SK-N-SH (cell line): Measurements from ENCODE around the gene NELFA. TPM values are rescaled to one million over a fixed set of nuclear protein-coding genes. Genes with fewer than 3 reads are reported as not detected.

Source experiments
- CTCF ChIA-PET: fragments of 300-600, 350-600 bp; formaldehyde crosslinking; extraction: SDS; loops from one replicate; lab custom pipeline; 2021; lab: Yijun Ruan, JAX
- POLR2A ChIA-PET: fragments of 350-600 bp; sonication (Branson Sonifier 250); formaldehyde crosslinking; extraction: SDS; loops from one replicate; lab custom pipeline; 2020; ENCODE audit warnings: antibody characterized with exemption, inconsistent platforms; lab: Yijun Ruan, JAX
- DNase-seq: peaks from one replicate; pipeline ENCODE4 v3.0.0; 2012
- H2AFZ ChIP-seq: fragments of 200-600 bp; sonication (generic); 2 replicates; pipeline ENCODE4 v1.8.1; 2016; ENCODE audit warnings: antibody characterized with exemption, mild to moderate bottlenecking, low read depth
- H3F3A ChIP-seq: fragments of 200-600 bp; sonication (generic); replicated peaks from 2 replicates; pipeline ENCODE3; 2016; ENCODE audit warnings: antibody characterized with exemption, mild to moderate bottlenecking; ENCODE audit not compliant: insufficient read depth
- H3K27ac ChIP-seq, 2 experiments: fragments of 200-500 bp in 1 of 2; fragments of 200-600 bp in 1 of 2; sonication (Bioruptor generic) in 1 of 2; sonication (generic), shearing (Covaris generic) in 1 of 2; 2 replicates each; pipeline versions ENCODE4 v1.5.1 to v1.6.1; 2014 to 2016; ENCODE audit warnings: low read depth in 2 of 2, inconsistent platforms in 1 of 2, low read length in 1 of 2, mild to moderate bottlenecking in 1 of 2, mixed read lengths in 1 of 2
- H3K27me3 ChIP-seq: fragments of 200-600 bp; sonication (generic), shearing (Covaris generic); 2 replicates; pipeline ENCODE4 v1.6.1; 2016; ENCODE audit warnings: mixed run types; ENCODE audit not compliant: insufficient read depth
- H3K36me3 ChIP-seq, 2 experiments: fragments of 200-500 bp in 1 of 2; fragments of 200-600 bp in 1 of 2; sonication (Bioruptor generic) in 1 of 2; sonication (generic) in 1 of 2; replicated peaks in 1 of 2; 2 replicates each; pipeline versions ENCODE3 to v1.5.1; 2014 to 2016; ENCODE audit warnings: low read length in 1 of 2, mild to moderate bottlenecking in 1 of 2; ENCODE audit not compliant: insufficient read depth in 2 of 2, control insufficient read depth in 1 of 2
- H3K4me1 ChIP-seq, 2 experiments: fragments of 200-500 bp in 1 of 2; fragments of 200-600 bp in 1 of 2; sonication (Bioruptor generic) in 1 of 2; sonication (generic), shearing (Covaris generic) in 1 of 2; 2 replicates each; pipeline versions ENCODE4 v1.5.1 to v1.6.1; 2014 to 2016; ENCODE audit warnings: low read depth in 1 of 2, low read length in 1 of 2, mixed run types in 1 of 2; ENCODE audit not compliant: insufficient read depth in 2 of 2, control insufficient read depth in 1 of 2
- H3K4me2 ChIP-seq: fragments of 200-600 bp; sonication (generic), shearing (Covaris generic); 2 replicates; pipeline ENCODE4 v1.6.1; 2017; ENCODE audit warnings: mixed run types
- H3K4me3 ChIP-seq, 2 experiments: fragments of 200-500 bp in 1 of 2; fragments of 200-600 bp in 1 of 2; sonication (Bioruptor generic) in 1 of 2; sonication (generic), shearing (Covaris generic) in 1 of 2; 2 replicates each; pipeline versions ENCODE4 v1.5.1 to v1.8.1; 2014 to 2016; ENCODE audit warnings: low read depth in 2 of 2, inconsistent platforms in 1 of 2, low read length in 1 of 2, mild to moderate bottlenecking in 1 of 2, mixed read lengths in 1 of 2, moderate library complexity in 1 of 2
- H3K79me2 ChIP-seq: fragments of 200-600 bp; sonication (generic); 2 replicates; pipeline ENCODE4 v1.8.1; 2017; ENCODE audit warnings: mild to moderate bottlenecking; ENCODE audit not compliant: insufficient read depth
- H3K9ac ChIP-seq: fragments of 200-600 bp; sonication (generic); 2 replicates; pipeline ENCODE4 v1.6.1; 2017; ENCODE audit warnings: mixed run types
- H3K9me2 ChIP-seq: fragments of 200-600 bp; sonication (generic); 2 replicates; pipeline ENCODE4 v1.6.1; 2017; ENCODE audit warnings: mixed run types
- H3K9me3 ChIP-seq: fragments of 200-600 bp; sonication (generic); 2 replicates; pipeline ENCODE4 v1.6.1; 2017; ENCODE audit warnings: mixed run types, mild to moderate bottlenecking, moderate library complexity
- H4K20me1 ChIP-seq: fragments of 200-600 bp; sonication (generic); 2 replicates; pipeline ENCODE4 v1.6.1; 2017; ENCODE audit warnings: mild to moderate bottlenecking, mixed run types; ENCODE audit not compliant: insufficient read depth
- CHD2 ChIP-seq: fragments of 150-350 bp; IDR thresholded peaks from 2 replicates; pipeline ENCODE4 v1.6.1; 2018; ENCODE audit warnings: low read length; ENCODE audit not compliant: partially characterized antibody
- FOSL2 ChIP-seq: IDR thresholded peaks from 2 replicates; pipeline ENCODE4 v1.4.0; 2012; ENCODE audit warnings: low read depth, mild to moderate bottlenecking, moderate library complexity, borderline replicate concordance
- FOXJ3 ChIP-seq: sonication (generic); formaldehyde crosslinking; IDR thresholded peaks from 2 replicates; pipeline ENCODE4 v1.5.1; 2020; ENCODE audit warnings: mild to moderate bottlenecking, missing genetic modification reagents
- FOXM1 ChIP-seq: IDR thresholded peaks from 2 replicates; pipeline ENCODE4 v1.4.0; 2012; ENCODE audit warnings: low read depth, mild to moderate bottlenecking
- GATA2 ChIP-seq: sonication (generic); formaldehyde crosslinking; IDR thresholded peaks from 2 replicates; pipeline ENCODE4 v1.5.0; 2020; ENCODE audit warnings: mild to moderate bottlenecking, missing genetic modification reagents
- MXI1 ChIP-seq: IDR thresholded peaks from 2 replicates; pipeline ENCODE4 v1.6.1; 2012; ENCODE audit warnings: mild to moderate bottlenecking, low read depth, low read length, improper control_type of control experiment
- NFIC ChIP-seq: IDR thresholded peaks from 2 replicates; pipeline ENCODE4 v1.4.0; 2012; ENCODE audit warnings: borderline replicate concordance
- NRF1 ChIP-seq: IDR thresholded peaks from 2 replicates; pipeline ENCODE4 v1.6.1; 2012; ENCODE audit warnings: low read depth, mild to moderate bottlenecking, low read length
- PBX3 ChIP-seq: IDR thresholded peaks from 2 replicates; pipeline ENCODE4; 2012
- RFX5 ChIP-seq: IDR thresholded peaks from 2 replicates; pipeline ENCODE4 v1.6.1; 2012; ENCODE audit warnings: mild to moderate bottlenecking, improper control_type of control experiment, low read length
- RXRA ChIP-seq: IDR thresholded peaks from 2 replicates; pipeline ENCODE4 v1.4.0; 2012; ENCODE audit warnings: low read depth, mild to moderate bottlenecking, borderline replicate concordance
- SIN3A ChIP-seq: IDR thresholded peaks from 2 replicates; pipeline ENCODE4 v1.6.1; 2012; ENCODE audit warnings: low read depth, mild to moderate bottlenecking, low read length, moderate library complexity, borderline replicate concordance
- TAF1 ChIP-seq: IDR thresholded peaks from 2 replicates; pipeline ENCODE4 v1.6.1; 2012; ENCODE audit warnings: low read depth, mild to moderate bottlenecking, low read length, moderate library complexity, borderline replicate concordance
- USF1 ChIP-seq: IDR thresholded peaks from 2 replicates; pipeline ENCODE4 v1.4.0; 2012; ENCODE audit warnings: low read depth, borderline replicate concordance
- YY1 ChIP-seq: IDR thresholded peaks from 2 replicates; pipeline ENCODE4 v1.4.0; 2012; ENCODE audit warnings: low read depth, mild to moderate bottlenecking
- WGBS: methylation state at CpG from one replicate; pipeline ENCODE4 v1.1.6; 2017; ENCODE audit warnings: low lambda C conversion rate; 5-methylcytosine and 5-hydroxymethylcytosine counted together
- polyA plus RNA-seq, 3 experiments: library from polyadenylated mRNA; depleted of rRNA; stranded (reverse); fragments of >200 nt; gene quantifications; 2 replicates each; pipeline ENCODE4 v1.2.3, GENCODE V29; 2012
- TF ChIP-seq, protein P1 (sequence below): IDR thresholded peaks from 2 replicates; pipeline ENCODE4 v1.4.0; 2012; ENCODE audit warnings: low read depth
- TF ChIP-seq, protein P2 (sequence below): IDR thresholded peaks from 2 replicates; pipeline ENCODE4 v1.6.1; 2012; ENCODE audit warnings: mild to moderate bottlenecking, low read depth, low read length, moderate library complexity

NELFA gene
- polyA plus RNA-seq, 1 of the 3 experiments (the other 2 are of a cell fraction): 26.8 TPM

- H3K36me3 ChIP-seq: peaks cover 7 to 60% of the 10 kb centered on the region in 2 experiments
- H3K27ac ChIP-seq: no peak overlapping the region
- peak; percentile 22 for DNase-seq
- H3K4me3 ChIP-seq: no peak overlapping the region
- H3K9ac ChIP-seq: no peak overlapping the region
- no peaks in the 10 kb centered on the region for H3K9me2 ChIP-seq
- H3K27me3 ChIP-seq: no peaks in the 10 kb centered on the region
- CTCF ChIA-PET: no interaction called here
- H3F3A ChIP-seq: no peaks in the 10 kb centered on the region
- no peaks in the 10 kb centered on the region for H3K9me3 ChIP-seq
- POLR2A ChIA-PET: no interaction called here
- H2AFZ ChIP-seq: no peak overlapping the region
- 91% methylated on average over 8 of the region's 12 CpGs for WGBS
- TF ChIP-seq FOXJ3 (no peak), FOXM1 (no peak), RXRA (no peak), RFX5 (no peak), CHD2 (no peak), NFIC (no peak), TAF1 (no peak), GATA2 (CRISPR knock-in tag) (no peak), YY1 (no peak), NRF1 (no peak), USF1 (no peak), PBX3 (no peak), MXI1 (no peak), FOSL2 (no peak), SIN3A (no peak)
- TF ChIP-seq, protein P1, sequence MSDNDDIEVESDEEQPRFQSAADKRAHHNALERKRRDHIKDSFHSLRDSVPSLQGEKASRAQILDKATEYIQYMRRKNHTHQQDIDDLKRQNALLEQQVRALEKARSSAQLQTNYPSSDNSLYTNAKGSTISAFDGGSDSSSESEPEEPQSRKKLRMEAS: no peak
- TF ChIP-seq, protein P2, sequence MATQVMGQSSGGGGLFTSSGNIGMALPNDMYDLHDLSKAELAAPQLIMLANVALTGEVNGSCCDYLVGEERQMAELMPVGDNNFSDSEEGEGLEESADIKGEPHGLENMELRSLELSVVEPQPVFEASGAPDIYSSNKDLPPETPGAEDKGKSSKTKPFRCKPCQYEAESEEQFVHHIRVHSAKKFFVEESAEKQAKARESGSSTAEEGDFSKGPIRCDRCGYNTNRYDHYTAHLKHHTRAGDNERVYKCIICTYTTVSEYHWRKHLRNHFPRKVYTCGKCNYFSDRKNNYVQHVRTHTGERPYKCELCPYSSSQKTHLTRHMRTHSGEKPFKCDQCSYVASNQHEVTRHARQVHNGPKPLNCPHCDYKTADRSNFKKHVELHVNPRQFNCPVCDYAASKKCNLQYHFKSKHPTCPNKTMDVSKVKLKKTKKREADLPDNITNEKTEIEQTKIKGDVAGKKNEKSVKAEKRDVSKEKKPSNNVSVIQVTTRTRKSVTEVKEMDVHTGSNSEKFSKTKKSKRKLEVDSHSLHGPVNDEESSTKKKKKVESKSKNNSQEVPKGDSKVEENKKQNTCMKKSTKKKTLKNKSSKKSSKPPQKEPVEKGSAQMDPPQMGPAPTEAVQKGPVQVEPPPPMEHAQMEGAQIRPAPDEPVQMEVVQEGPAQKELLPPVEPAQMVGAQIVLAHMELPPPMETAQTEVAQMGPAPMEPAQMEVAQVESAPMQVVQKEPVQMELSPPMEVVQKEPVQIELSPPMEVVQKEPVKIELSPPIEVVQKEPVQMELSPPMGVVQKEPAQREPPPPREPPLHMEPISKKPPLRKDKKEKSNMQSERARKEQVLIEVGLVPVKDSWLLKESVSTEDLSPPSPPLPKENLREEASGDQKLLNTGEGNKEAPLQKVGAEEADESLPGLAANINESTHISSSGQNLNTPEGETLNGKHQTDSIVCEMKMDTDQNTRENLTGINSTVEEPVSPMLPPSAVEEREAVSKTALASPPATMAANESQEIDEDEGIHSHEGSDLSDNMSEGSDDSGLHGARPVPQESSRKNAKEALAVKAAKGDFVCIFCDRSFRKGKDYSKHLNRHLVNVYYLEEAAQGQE: no peak
- H3K4me2 ChIP-seq: no peak overlapping the region
- peaks cover 0 to 31% of the 10 kb centered on the region in 2 experiments; a peak in 1 of 4 replicates for H3K4me1 ChIP-seq
- H4K20me1 ChIP-seq: peaks cover 8% of the 10 kb centered on the region; the same call in 1 of the 2 replicates
- peaks cover 14% of the 10 kb centered on the region for H3K79me2 ChIP-seq
Measured at GRCh38 chr4:1988327-1988724, 20.4 kb downstream of the NELFA start.
